Pancreas (tissue), 10 donors: ENCODE results near the gene CORO1A. TPM values are rescaled to one million over a fixed set of nuclear protein-coding genes. Genes with fewer than 3 reads are reported as not detected.
"Not testable (repeated sequence)": the region's sequence is repeated elsewhere in the genome, so short reads cannot be mapped to it uniquely, and the experiment has no call there.

Experiments
- ATAC-seq, 4 donors: fragments of 200-7000 bp; cut with Tn5 transposase; one replicate each; pipeline versions ENCODE4 v1.8.0 to v1.9.1; 2020; ENCODE audit warnings: mild to moderate bottlenecking in 4 of 4, moderate library complexity in 4 of 4
- DNase-seq, 6 donors: peaks; one replicate each; pipeline ENCODE4 v3.0.0-alpha.2; 2020
- FAIRE-seq: peaks from 2 replicates; lab custom pipeline; 2012; peaks lifted over from hg19 to GRCh38; lab: Jason Lieb, UNC
- H3K27ac ChIP-seq, 4 donors: fragments of 200-600 bp; sonication (generic); 1 replicate in 3 of 4; 2 replicates in 1 of 4; pipeline versions ENCODE4 v1.5.0 to v1.8.0; 2020
- H3K27me3 ChIP-seq, 4 donors: fragments of 200-600 bp; one replicate each; pipeline ENCODE4 v1.8.0; 2021
- H3K36me3 ChIP-seq, 3 donors: fragments of 200-600 bp; sonication (generic) in 1 of 3; one replicate each; pipeline versions ENCODE4 v1.5.0 to v1.8.0; 2020 to 2021
- H3K4me1 ChIP-seq, 3 donors: fragments of 200-600 bp; one replicate each; pipeline ENCODE4 v1.8.0; 2021
- H3K4me3 ChIP-seq, 4 donors: fragments of 200-600 bp; sonication (generic) in 2 of 4; one replicate each; pipeline versions ENCODE4 v1.5.0 to v1.8.0; 2020 to 2021
- H3K9me3 ChIP-seq, 4 donors: fragments of 200-600 bp; one replicate each; pipeline ENCODE4 v1.8.0; 2021
- WGBS, 2 donors: extraction: QIAGEN DNeasy Blood & Tissue Kit; methylation state at CpG; one replicate each; pipeline ENCODE4 v1.1.7; 2013; 5-methylcytosine and 5-hydroxymethylcytosine counted together
- intact Hi-C, 3 donors: fragments of 100-400 bp; cut with DNase I; formaldehyde crosslinking; loops; one replicate each; pipeline versions ENCODE4 v1.11.1 to v1.14.2; 2022
- polyA plus RNA-seq, 2 donors: library from polyadenylated mRNA; stranded (reverse); fragments of 200-250 nt; gene quantifications; one replicate each; pipeline ENCODE4 v1.2.3, GENCODE V29; 2013
- total RNA-seq, 6 donors: library from RNA; stranded (reverse); fragmentation: NEBNext Ultra II Directional in 4 of 6; extraction: Animal tissue kit (Norgen Biotek cat#: 25700) in 4 of 6; gene quantifications; one replicate each; pipeline versions ENCODE4 v1.2.1 to v1.2.4, GENCODE V29; 2021 to 2023
- TF ChIP-seq, protein P1 (sequence below), 4 donors: fragments of 200-600 bp; sonication (generic) in 3 of 4; IDR thresholded peaks; one replicate each; pipeline versions ENCODE4 v1.5.0 to v1.8.0; 2021; ENCODE audit warnings: antibody characterized with exemption in 4 of 4
- donor health status: healthy with polysubstance abuse.
- donor health status: DM: no; HTN: no; CAD: no; lungs with moderate emphysema.
- donor health status: DM: no; HTN: no; CAD: no.
- donor health status: control.
- donor health status: control.
- donor health status: Bipolar disorder and iron deficiency.
- donor health status: DM: yes; HTN: yes; CAD: no.
- donor health status: DM: no; HTN: no; CAD: no.
- donor health status: DM: no; HTN: no; CAD: no.
- donor health status: DM: yes; HTN: yes; CAD: no.

Gene CORO1A
- total and polyA plus RNA-seq, 8 donors: 2.1 to 26.4 (median 11.3) TPM

DNA sequence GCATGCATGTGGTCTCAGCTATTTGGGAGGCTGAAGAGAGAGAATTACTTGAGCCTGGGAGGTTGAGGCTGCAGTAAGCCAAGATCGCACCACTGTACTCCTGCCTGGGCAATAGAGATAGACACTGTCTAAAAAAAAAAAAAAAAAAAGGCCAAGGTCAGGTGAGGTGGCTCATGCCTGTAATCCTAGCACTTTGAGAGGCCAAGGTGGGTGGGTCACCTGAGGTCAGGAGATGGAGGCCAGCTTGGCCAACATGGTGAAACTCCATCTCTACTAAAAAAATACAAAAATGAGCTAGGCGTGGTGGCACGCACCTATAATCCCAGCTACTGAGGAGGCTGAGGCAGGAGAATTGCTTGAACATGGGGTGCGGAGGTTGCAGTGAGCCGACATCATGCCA is 28.2 kb upstream of the CORO1A start:
- ATAC-seq (no peak), DNase-seq (no peak), FAIRE-seq (no peak)
- H3K27ac ChIP-seq: no peak overlapping the region
- intact Hi-C loops: no loop called here
- no peaks in the 10 kb centered on the region for H3K36me3 ChIP-seq
- H3K4me1 ChIP-seq: no peaks in the 10 kb centered on the region
- TF ChIP-seq, protein P1, sequence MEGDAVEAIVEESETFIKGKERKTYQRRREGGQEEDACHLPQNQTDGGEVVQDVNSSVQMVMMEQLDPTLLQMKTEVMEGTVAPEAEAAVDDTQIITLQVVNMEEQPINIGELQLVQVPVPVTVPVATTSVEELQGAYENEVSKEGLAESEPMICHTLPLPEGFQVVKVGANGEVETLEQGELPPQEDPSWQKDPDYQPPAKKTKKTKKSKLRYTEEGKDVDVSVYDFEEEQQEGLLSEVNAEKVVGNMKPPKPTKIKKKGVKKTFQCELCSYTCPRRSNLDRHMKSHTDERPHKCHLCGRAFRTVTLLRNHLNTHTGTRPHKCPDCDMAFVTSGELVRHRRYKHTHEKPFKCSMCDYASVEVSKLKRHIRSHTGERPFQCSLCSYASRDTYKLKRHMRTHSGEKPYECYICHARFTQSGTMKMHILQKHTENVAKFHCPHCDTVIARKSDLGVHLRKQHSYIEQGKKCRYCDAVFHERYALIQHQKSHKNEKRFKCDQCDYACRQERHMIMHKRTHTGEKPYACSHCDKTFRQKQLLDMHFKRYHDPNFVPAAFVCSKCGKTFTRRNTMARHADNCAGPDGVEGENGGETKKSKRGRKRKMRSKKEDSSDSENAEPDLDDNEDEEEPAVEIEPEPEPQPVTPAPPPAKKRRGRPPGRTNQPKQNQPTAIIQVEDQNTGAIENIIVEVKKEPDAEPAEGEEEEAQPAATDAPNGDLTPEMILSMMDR (IDR thresholded peaks at IDR 0.05): no peak
- no peaks in the 10 kb centered on the region for H3K9me3 ChIP-seq
- no peak overlapping the region for H3K4me3 ChIP-seq
- 91 to 95% methylated on average over 5 of the region's 5 CpGs for WGBS, 2 donors
- no peaks in the 10 kb centered on the region for H3K27me3 ChIP-seq

DNA sequence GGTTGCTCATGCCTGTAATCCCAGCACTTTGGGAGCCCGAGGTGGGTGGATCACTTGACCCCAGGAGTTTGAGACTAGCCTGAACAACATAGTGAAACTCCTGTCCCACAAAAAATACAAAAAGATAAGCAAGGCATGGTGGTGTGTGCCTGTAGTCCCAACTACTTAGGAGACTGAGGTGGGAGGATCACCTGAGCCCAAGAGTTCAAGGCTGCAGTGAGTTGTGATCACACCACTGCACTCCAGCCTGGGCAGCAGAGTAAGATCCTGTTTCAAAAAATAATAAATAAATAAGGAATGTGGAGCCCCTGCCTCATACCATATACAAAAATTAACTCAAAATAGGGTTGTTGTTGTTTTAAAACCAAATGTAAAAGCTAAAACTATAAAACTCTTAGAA is 26.2 kb upstream of the CORO1A start:
- Histone ChIP-seq H3K27ac (no peak overlapping the region), H3K4me1 (no peaks in the 10 kb centered on the region), H3K4me3 (no peak overlapping the region), H3K36me3 (no peaks in the 10 kb centered on the region), H3K9me3 (no peaks in the 10 kb centered on the region), H3K27me3 (no peaks in the 10 kb centered on the region)
- 40 to 67% methylated on average over 1 of the region's 1 CpG for WGBS, 2 donors
- TF ChIP-seq, protein P1 (IDR thresholded peaks at IDR 0.05): no peak
- DNase-seq (no peak), ATAC-seq (no peak), FAIRE-seq (no peak)
- intact Hi-C loops: no loop called here

DNA sequence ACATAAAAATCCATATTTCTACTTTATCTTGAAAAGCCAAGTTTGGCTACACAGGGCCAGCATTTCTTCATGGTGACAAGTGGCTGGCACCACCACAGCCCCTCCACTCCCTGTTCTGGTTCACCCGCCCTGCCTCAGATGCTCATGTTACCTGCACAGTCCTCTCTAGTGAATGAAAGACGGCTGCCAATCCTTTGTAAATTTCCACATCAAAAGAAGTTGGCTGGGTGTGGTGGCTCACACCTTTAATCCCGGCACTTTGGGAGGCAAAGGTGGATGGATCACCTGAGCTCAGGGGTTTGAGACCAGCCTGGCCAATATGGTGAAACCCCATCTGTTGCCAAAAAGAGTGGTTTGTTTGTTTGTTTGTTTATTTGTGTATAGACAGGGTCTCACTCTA is 19.9 kb upstream of the CORO1A start:
- WGBS, 2 donors: 82 to 85% methylated on average over 3 of the region's 3 CpGs
- no peak for DNase-seq
- Histone ChIP-seq H3K9me3 (no peaks in the 10 kb centered on the region), H3K36me3 (no peaks in the 10 kb centered on the region), H3K4me3 (no peak overlapping the region), H3K27ac (no peak overlapping the region), H3K4me1 (no peaks in the 10 kb centered on the region), H3K27me3 (no peaks in the 10 kb centered on the region)
- intact Hi-C loops: no loop called here
- TF ChIP-seq, protein P1 (IDR thresholded peaks at IDR 0.05): no peak
- no peak for ATAC-seq
- no peak for FAIRE-seq

DNA sequence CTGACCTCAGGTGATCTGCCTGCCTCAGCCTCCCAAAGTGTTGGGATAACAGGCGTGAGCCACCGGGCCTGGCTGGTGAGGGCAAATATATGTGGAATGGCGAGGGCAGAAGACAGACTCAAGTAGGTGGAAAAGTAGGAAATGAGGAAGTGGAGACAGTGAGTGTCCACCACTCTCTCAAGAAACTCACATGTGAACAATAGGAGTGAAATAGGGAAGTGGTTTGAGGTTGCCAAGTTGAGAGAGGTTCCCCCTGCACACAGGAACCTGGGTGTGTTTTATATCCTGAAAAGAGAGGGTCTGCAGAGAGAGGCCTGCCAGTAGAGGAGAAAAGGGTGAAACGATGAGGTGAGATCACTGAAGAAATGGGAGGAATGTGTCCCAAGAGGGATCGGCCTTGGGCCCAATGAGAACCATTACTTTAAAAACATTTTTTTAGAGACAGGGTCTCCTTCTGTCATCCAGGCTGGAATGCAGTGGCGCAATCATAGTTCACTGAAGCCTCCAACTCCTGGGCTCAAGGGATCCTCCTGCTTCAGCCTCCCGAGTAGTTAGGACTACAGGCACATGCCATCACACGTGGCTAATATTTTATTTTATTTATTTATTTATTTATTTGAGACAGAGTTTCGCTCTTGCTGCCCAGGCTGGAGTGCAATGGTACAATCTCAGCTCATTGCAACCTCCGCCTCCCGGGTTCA is 17.1 kb upstream of the CORO1A start:
- H3K9me3 ChIP-seq: no peaks in the 10 kb centered on the region
- TF ChIP-seq, protein P1 (IDR thresholded peaks at IDR 0.05): no peak
- no peaks in the 10 kb centered on the region for H3K4me1 ChIP-seq
- WGBS, 2 donors: 83 to 89% methylated on average over 11 of the region's 11 CpGs
- DNase-seq (no peak), FAIRE-seq (no peak), ATAC-seq (peak in 2 of 4 donors; percentile 23 to 71)
- no peaks in the 10 kb centered on the region for H3K36me3 ChIP-seq
- H3K27ac ChIP-seq: no peak overlapping the region
- intact Hi-C loops: no loop called here
- H3K27me3 ChIP-seq: no peaks in the 10 kb centered on the region
- H3K4me3 ChIP-seq: no peak overlapping the region

DNA sequence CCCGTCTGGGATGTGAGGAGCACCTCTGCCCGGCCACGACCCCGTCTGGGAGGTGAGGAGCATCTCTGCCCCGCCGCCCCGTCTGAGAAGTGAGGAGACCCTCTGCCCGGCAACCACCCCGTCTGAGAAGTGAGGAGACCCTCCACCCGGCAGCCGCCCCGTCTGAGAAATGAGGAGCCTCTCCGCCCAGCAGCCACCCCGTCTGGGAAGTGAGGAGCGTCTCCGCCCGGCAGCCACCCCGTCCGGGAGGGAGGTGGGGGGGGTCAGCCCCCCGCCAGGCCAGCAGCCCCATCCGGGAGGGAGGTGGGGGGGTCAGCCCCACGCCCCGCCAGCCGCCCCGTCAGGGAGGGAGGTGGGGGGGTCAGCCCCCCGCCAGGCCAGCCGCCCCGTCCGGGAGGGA is 14.7 kb upstream of the CORO1A start:
- H3K4me1 ChIP-seq, H3K27me3 ChIP-seq, intact Hi-C loops, H3K27ac ChIP-seq, H3K4me3 ChIP-seq, H3K36me3 ChIP-seq, ATAC-seq, H3K9me3 ChIP-seq, FAIRE-seq: not testable (repeated sequence)
- 78 to 95% methylated on average over 4 to 16 of the region's 29 CpGs for WGBS, 2 donors
- DNase-seq: peak in 1 of 6 donors; percentile 57

DNA sequence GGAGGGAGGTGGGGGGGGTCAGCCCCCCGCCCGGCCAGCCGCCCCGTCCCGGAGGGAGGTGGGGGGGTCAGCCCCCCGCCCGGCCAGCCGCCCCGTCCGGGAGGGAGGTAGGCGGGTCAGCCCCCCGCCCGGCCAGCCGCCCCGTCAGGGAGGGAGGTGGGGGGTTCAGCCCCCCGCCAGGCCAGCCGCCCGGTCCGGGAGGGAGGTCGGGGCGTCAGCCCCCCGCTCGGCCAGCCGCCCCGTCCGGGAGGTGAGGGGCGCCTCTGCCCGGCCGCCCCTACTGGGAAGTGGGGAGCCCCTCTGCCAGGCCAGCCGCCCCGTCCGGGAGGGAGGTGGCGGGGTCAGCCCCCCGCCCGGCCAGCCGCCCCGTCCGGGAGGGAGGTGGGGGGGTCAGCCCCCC is 14.0 kb upstream of the CORO1A start:
- FAIRE-seq, H3K27me3 ChIP-seq, ATAC-seq, H3K4me1 ChIP-seq, H3K4me3 ChIP-seq, H3K36me3 ChIP-seq, intact Hi-C loops, H3K9me3 ChIP-seq, H3K27ac ChIP-seq: not testable (repeated sequence)
- peak in 1 of 6 donors; percentile 59 for DNase-seq
- WGBS, 2 donors: 89 to 94% methylated on average over 11 to 31 of the region's 38 CpGs

DNA sequence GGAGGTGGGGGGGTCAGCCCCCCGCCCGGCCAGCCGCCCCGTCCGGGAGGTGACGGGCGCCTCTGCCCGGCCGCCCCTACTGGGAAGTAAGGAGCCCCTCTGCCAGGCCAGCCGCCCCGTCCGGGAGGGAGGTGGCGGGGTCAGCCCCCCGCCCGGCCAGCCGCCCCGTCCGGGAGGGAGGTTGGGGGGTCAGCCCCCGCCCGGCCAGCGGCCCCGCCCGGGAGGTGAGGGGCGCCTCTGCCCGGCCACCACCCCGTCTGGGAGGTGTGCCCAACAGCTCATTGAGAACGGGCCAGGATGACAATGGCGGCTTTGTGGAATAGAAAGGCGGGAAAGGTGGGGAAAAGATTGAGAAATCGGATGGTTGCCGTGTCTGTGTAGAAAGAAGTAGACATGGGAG is 13.3 kb upstream of the CORO1A start:
- H3K36me3 ChIP-seq, H3K27me3 ChIP-seq, intact Hi-C loops, H3K4me1 ChIP-seq, H3K9me3 ChIP-seq, H3K27ac ChIP-seq, FAIRE-seq, ATAC-seq, H3K4me3 ChIP-seq: not testable (repeated sequence)
- 68 to 79% methylated on average over 12 to 17 of the region's 31 CpGs for WGBS, 2 donors
- peak in 1 of 6 donors; percentile 39 for DNase-seq
